GM19452 (cell line): ENCODE data around the gene LAMP1.
"Not testable (repeated sequence)": the region's sequence is repeated elsewhere in the genome, so short reads cannot be mapped to it uniquely, and the experiment has no call there.

Experiments used
- ATAC-seq: cut with Tn5 transposase; IDR thresholded peaks from one replicate; pipeline ENCODE4 v1.9.1; 2021; ENCODE audit not compliant: unreplicated experiment

The LAMP1 gene

GRCh38 chr13:113297370-113298042 lies 467 bp downstream of the LAMP1 start:
- ATAC-seq = peak; percentile 37

GRCh38 chr13:113298043-113298945 lies 1.3 kb downstream of the LAMP1 start:
- ATAC-seq = no peak

GRCh38 chr13:113299951-113300350 lies 2.9 kb downstream of the LAMP1 start:
- ATAC-seq = no peak

- ATAC-seq = no peak
Measured at GRCh38 chr13:113302986-113303385, 5.9 kb downstream of the LAMP1 start.

GRCh38 chr13:113304121-113304520 lies 7.1 kb downstream of the LAMP1 start:
- no peak for ATAC-seq

GRCh38 chr13:113305208-113305607 lies 8.2 kb downstream of the LAMP1 start:
- ATAC-seq = no peak

GRCh38 chr13:113307491-113307890 lies 10.5 kb downstream of the LAMP1 start:
- no peak for ATAC-seq

GRCh38 chr13:113309473-113309872 lies 12.4 kb downstream of the LAMP1 start:
- no peak for ATAC-seq

- ATAC-seq = not testable (repeated sequence)
Measured at GRCh38 chr13:113314112-113314511, 17.1 kb downstream of the LAMP1 start.

GRCh38 chr13:113314895-113315470 lies 17.9 kb downstream of the LAMP1 start:
- not testable (repeated sequence) for ATAC-seq

GRCh38 chr13:113315992-113316391 lies 19.0 kb downstream of the LAMP1 start:
- no peak for ATAC-seq

- ATAC-seq = no peak
Measured at GRCh38 chr13:113317031-113317430, 20.0 kb downstream of the LAMP1 start.

GRCh38 chr13:113318956-113319355 lies 21.9 kb downstream of the LAMP1 start:
- ATAC-seq = no peak

- ATAC-seq = no peak
Measured at GRCh38 chr13:113319371-113319770, 22.3 kb downstream of the LAMP1 start.

GRCh38 chr13:113320226-113320875 lies 23.3 kb downstream of the LAMP1 start:
- ATAC-seq = no peak

- ATAC-seq = no peak
Measured at GRCh38 chr13:113321546-113321945, 24.5 kb downstream of the LAMP1 start.

- no peak for ATAC-seq
Measured at GRCh38 chr13:113322043-113322461, 25.0 kb downstream of the LAMP1 start.

GRCh38 chr13:113322890-113323651 lies 26.0 kb downstream of the LAMP1 start:
- ATAC-seq = no peak

- ATAC-seq = no peak
Measured at GRCh38 chr13:113323869-113324268, 26.8 kb downstream of the LAMP1 start.

GRCh38 chr13:113324398-113324797 lies 27.4 kb downstream of the LAMP1 start:
- no peak for ATAC-seq

GRCh38 chr13:113325779-113326178 lies 28.7 kb downstream of the LAMP1 start:
- no peak for ATAC-seq
